Measurements from ENCODE around the gene STRIP1. TPM values are rescaled to one million over a fixed set of nuclear protein-coding genes. Genes with fewer than 3 reads are reported as not detected.

Gene STRIP1
- total RNA-seq, 2 donors from 2014 or later = 64.9 to 66.1 TPM

GRCh38 chr1:110082477-110082876 lies 48.1 kb downstream of the STRIP1 start:
- Histone ChIP-seq H3K27ac (ENCODE audit: low read depth, low read length) (no peak overlapping the region), H3K9ac (ENCODE audit: extremely low read depth, low read length, poor library complexity, severe bottlenecking) (no peak overlapping the region), H3K27me3 (ENCODE audit: control insufficient read depth, insufficient read depth, low read length, poor library complexity, severe bottlenecking) (peaks cover 95% of the 10 kb centered on the region), H3K9me3 (ENCODE audit: control insufficient read depth, low read length) (no peaks in the 10 kb centered on the region), H3K4me3 (ENCODE audit: low read length) (no peak overlapping the region), H3K4me1 (ENCODE audit: control insufficient read depth, insufficient read depth, low read length) (peaks cover 9% of the 10 kb centered on the region), H3K36me3 (ENCODE audit: control insufficient read depth, insufficient read depth, low read length) (no peaks in the 10 kb centered on the region)
- no peaks in the 10 kb centered on the region for H3K36me3 Mint-ChIP-seq (ENCODE audit: low read depth)
- no peaks in the 10 kb centered on the region for H3K9me3 Mint-ChIP-seq
- H3K27ac Mint-ChIP-seq = no peak overlapping the region
- 62 to 70% methylated on average over 5 of the region's 5 CpGs for WGBS, 2 experiments (ENCODE audit: insufficient coverage in 1 of 2, insufficient read length in 1 of 2)
- no peak for TF ChIP-seq CTCF (conservative IDR thresholded peaks at IDR 0.05)
- no peak for DNase-seq
- H3K4me3 Mint-ChIP-seq = no peak overlapping the region
- peaks cover 7% of the 10 kb centered on the region for H3K4me1 Mint-ChIP-seq
- H3K27me3 Mint-ChIP-seq (ENCODE audit: insufficient read depth) = peaks cover 96% of the 10 kb centered on the region

- Mint-ChIP-seq H3K4me3 (peak overlapping the region; percentile 43), H3K27ac (no peak overlapping the region), H3K27me3 (ENCODE audit: insufficient read depth) (peaks cover 94% of the 10 kb centered on the region), H3K9me3 (no peaks in the 10 kb centered on the region), H3K36me3 (ENCODE audit: low read depth) (no peaks in the 10 kb centered on the region), H3K4me1 (peaks cover 7% of the 10 kb centered on the region)
- Histone ChIP-seq H3K9me3 (ENCODE audit: control insufficient read depth, low read length) (no peaks in the 10 kb centered on the region), H3K9ac (ENCODE audit: extremely low read depth, low read length, poor library complexity, severe bottlenecking) (no peak overlapping the region), H3K27me3 (ENCODE audit: control insufficient read depth, insufficient read depth, low read length, poor library complexity, severe bottlenecking) (peaks cover 95% of the 10 kb centered on the region), H3K36me3 (ENCODE audit: control insufficient read depth, insufficient read depth, low read length) (no peaks in the 10 kb centered on the region), H3K27ac (ENCODE audit: low read depth, low read length) (no peak overlapping the region), H3K4me1 (ENCODE audit: control insufficient read depth, insufficient read depth, low read length) (peaks cover 9% of the 10 kb centered on the region), H3K4me3 (ENCODE audit: low read length) (peak overlapping the region; percentile 45)
- 26 to 33% methylated on average over 8 to 15 of the region's 15 CpGs for WGBS, 2 experiments (ENCODE audit: insufficient coverage in 1 of 2, insufficient read length in 1 of 2)
- no peak for TF ChIP-seq CTCF (conservative IDR thresholded peaks at IDR 0.05)
- DNase-seq = no peak
These were observed 48.8 kb downstream of the STRIP1 start for GRCh38 chr1:110083061-110083865.

GRCh38 chr1:110083866-110084226 lies 49.4 kb downstream of the STRIP1 start:
- no peak overlapping the region for H3K27ac Mint-ChIP-seq
- H3K36me3 Mint-ChIP-seq (ENCODE audit: low read depth) = no peaks in the 10 kb centered on the region
- DNase-seq = no peak
- Histone ChIP-seq H3K4me3 (ENCODE audit: low read length) (peak overlapping the region; percentile 66), H3K36me3 (ENCODE audit: control insufficient read depth, insufficient read depth, low read length) (no peaks in the 10 kb centered on the region), H3K4me1 (ENCODE audit: control insufficient read depth, insufficient read depth, low read length) (peaks cover 9% of the 10 kb centered on the region), H3K27me3 (ENCODE audit: control insufficient read depth, insufficient read depth, low read length, poor library complexity, severe bottlenecking) (peaks cover 93% of the 10 kb centered on the region), H3K9me3 (ENCODE audit: control insufficient read depth, low read length) (no peaks in the 10 kb centered on the region), H3K9ac (ENCODE audit: extremely low read depth, low read length, poor library complexity, severe bottlenecking) (no peak overlapping the region), H3K27ac (ENCODE audit: low read depth, low read length) (no peak overlapping the region)
- 4% methylated on average over 5 to 37 of the region's 37 CpGs for WGBS, 2 experiments (ENCODE audit: insufficient coverage in 1 of 2, insufficient read length in 1 of 2)
- peaks cover 7% of the 10 kb centered on the region for H3K4me1 Mint-ChIP-seq
- H3K27me3 Mint-ChIP-seq (ENCODE audit: insufficient read depth) = peaks cover 88% of the 10 kb centered on the region
- H3K9me3 Mint-ChIP-seq = no peaks in the 10 kb centered on the region
- peak overlapping the region; percentile 43 for H3K4me3 Mint-ChIP-seq
- TF ChIP-seq CTCF (conservative IDR thresholded peaks at IDR 0.05) = no peak

Measured in endodermal cell (in vitro differentiated cells).